ENCODE measurements around the gene RAPGEF6.

Gene RAPGEF6

GRCh38 chr5:131459216-131459615 lies 175.8 kb downstream of the RAPGEF6 start:
- peaks cover 53% of the 10 kb centered on the region for H3K36me3 ChIP-seq (ENCODE audit: insufficient read depth, low read length)

DNA sequence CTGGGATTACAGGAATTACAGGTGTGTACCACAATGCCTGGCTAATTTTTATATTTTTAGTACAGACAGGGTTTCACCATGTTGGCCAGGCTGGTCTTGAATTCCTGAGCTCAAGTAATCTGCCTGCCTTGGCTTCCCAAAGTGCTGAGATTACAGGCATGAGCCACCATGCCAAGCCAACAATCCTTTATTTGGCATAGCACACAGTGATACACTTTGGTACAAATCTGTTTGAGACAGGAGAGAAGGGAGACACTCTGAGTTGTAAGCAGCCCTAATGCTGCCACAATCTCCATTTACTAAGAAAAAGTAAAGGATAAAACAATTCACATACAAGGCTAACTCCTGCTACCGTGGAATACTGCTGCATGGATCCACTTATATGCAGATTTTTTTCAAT lies 177.8 kb downstream of the RAPGEF6 start:
- TF ChIP-seq CTCF (IDR thresholded peaks at IDR 0.05; ENCODE audit: borderline replicate concordance, extremely low read depth, low read length, poor library complexity, severe bottlenecking) = no peak
- TF ChIP-seq EZH2 (IDR thresholded peaks at IDR 0.05; ENCODE audit: borderline replicate concordance, low read depth, low read length, severe bottlenecking) = no peak
- ATAC-seq (ENCODE audit: insufficient read depth, low read depth) (no peak), DNase-seq (no peak)
- H3K36me3 ChIP-seq (ENCODE audit: insufficient read depth, low read length) = peaks cover 55% of the 10 kb centered on the region; the same call in 1 of the 2 replicates
- no peaks in the 10 kb centered on the region for H3K79me2 ChIP-seq (ENCODE audit: insufficient read depth, low read length)
- no peaks in the 10 kb centered on the region for H3K4me1 ChIP-seq (ENCODE audit: insufficient read depth, low read length)
- no peaks in the 10 kb centered on the region for H4K20me1 ChIP-seq (ENCODE audit: insufficient read depth, low read length)
- no peak overlapping the region for H2AFZ ChIP-seq (ENCODE audit: low read depth, low read length)
- no peaks in the 10 kb centered on the region for H3K27me3 ChIP-seq (ENCODE audit: insufficient read depth, low read length, poor library complexity)
- no peak overlapping the region for H3K9ac ChIP-seq (ENCODE audit: low read depth, low read length)
- H3K4me3 ChIP-seq (ENCODE audit: low read depth in 1 of 2, low read length in 2 of 2) = no peak overlapping the region
- no peak overlapping the region for H3K4me2 ChIP-seq (ENCODE audit: insufficient read depth, low read length)
- no peaks in the 10 kb centered on the region for H3K9me3 ChIP-seq (ENCODE audit: insufficient read depth, low read length, severe bottlenecking)
- H3K27ac ChIP-seq (ENCODE audit: low read length) = no peak overlapping the region

More at GRCh38 chr5:131459216-131459615, 175.8 kb downstream of the RAPGEF6 start:
- Histone ChIP-seq H3K27me3 (ENCODE audit: insufficient read depth, low read length, poor library complexity) (no peaks in the 10 kb centered on the region), H3K9me3 (ENCODE audit: insufficient read depth, low read length, severe bottlenecking) (no peaks in the 10 kb centered on the region), H3K4me2 (ENCODE audit: insufficient read depth, low read length) (no peak overlapping the region), H3K9ac (ENCODE audit: low read depth, low read length) (no peak overlapping the region), H3K27ac (ENCODE audit: low read length) (no peak overlapping the region), H3K79me2 (ENCODE audit: insufficient read depth, low read length) (no peaks in the 10 kb centered on the region), H4K20me1 (ENCODE audit: insufficient read depth, low read length) (no peaks in the 10 kb centered on the region), H2AFZ (ENCODE audit: low read depth, low read length) (no peak overlapping the region), H3K4me1 (ENCODE audit: insufficient read depth, low read length) (no peaks in the 10 kb centered on the region), H3K4me3 (ENCODE audit: low read depth in 1 of 2, low read length in 2 of 2) (no peak overlapping the region)
- DNase-seq = no peak
- ATAC-seq (ENCODE audit: insufficient read depth, low read depth) = no peak
- TF ChIP-seq CTCF (IDR thresholded peaks at IDR 0.05; ENCODE audit: borderline replicate concordance, extremely low read depth, low read length, poor library complexity, severe bottlenecking) (no peak), EZH2 (IDR thresholded peaks at IDR 0.05; ENCODE audit: borderline replicate concordance, low read depth, low read length, severe bottlenecking) (no peak)

GRCh38 chr5:131450941-131451340 lies 184.1 kb downstream of the RAPGEF6 start:
- Histone ChIP-seq H3K36me3 (ENCODE audit: insufficient read depth, low read length) (peaks cover 59% of the 10 kb centered on the region), H3K9ac (ENCODE audit: low read depth, low read length) (no peak overlapping the region), H3K27ac (ENCODE audit: low read length) (no peak overlapping the region), H3K4me3 (ENCODE audit: low read depth in 1 of 2, low read length in 2 of 2) (no peak overlapping the region), H2AFZ (ENCODE audit: low read depth, low read length) (no peak overlapping the region), H3K4me1 (ENCODE audit: insufficient read depth, low read length) (no peaks in the 10 kb centered on the region), H3K79me2 (ENCODE audit: insufficient read depth, low read length) (no peaks in the 10 kb centered on the region), H3K9me3 (ENCODE audit: insufficient read depth, low read length, severe bottlenecking) (no peaks in the 10 kb centered on the region), H4K20me1 (ENCODE audit: insufficient read depth, low read length) (no peaks in the 10 kb centered on the region), H3K4me2 (ENCODE audit: insufficient read depth, low read length) (no peak overlapping the region), H3K27me3 (ENCODE audit: insufficient read depth, low read length, poor library complexity) (no peaks in the 10 kb centered on the region)
- no peak for TF ChIP-seq CTCF (IDR thresholded peaks at IDR 0.05; ENCODE audit: borderline replicate concordance, extremely low read depth, low read length, poor library complexity, severe bottlenecking)
- no peak for TF ChIP-seq EZH2 (IDR thresholded peaks at IDR 0.05; ENCODE audit: borderline replicate concordance, low read depth, low read length, severe bottlenecking)
- no peak for DNase-seq
- no peak for ATAC-seq (ENCODE audit: insufficient read depth, low read depth)

DNA sequence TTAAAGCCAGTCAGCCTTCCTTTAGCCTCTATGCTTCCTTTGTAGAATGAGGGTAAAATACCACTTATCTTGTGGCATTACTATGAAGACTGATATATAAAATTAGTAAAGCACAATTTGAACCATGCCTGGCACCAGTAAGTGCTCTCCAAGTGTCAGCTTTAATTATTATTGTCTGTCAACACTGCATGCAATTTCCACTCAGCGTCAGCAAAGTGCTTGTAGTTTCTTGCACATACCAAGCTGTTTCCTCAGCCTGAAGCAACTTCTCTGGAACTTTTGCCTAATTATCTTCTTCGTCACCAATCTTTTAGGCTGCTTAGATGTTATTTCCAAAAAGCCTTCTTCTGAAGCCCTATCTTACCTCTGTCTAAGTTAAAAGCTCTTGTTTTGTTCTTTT lies 193.8 kb downstream of the RAPGEF6 start:
- no peak overlapping the region for H3K27ac ChIP-seq (ENCODE audit: low read length)
- DNase-seq (no peak), ATAC-seq (ENCODE audit: insufficient read depth, low read depth) (no peak)
- H3K79me2 ChIP-seq (ENCODE audit: insufficient read depth, low read length) = no peaks in the 10 kb centered on the region
- no peak overlapping the region for H3K4me2 ChIP-seq (ENCODE audit: insufficient read depth, low read length)
- no peak for TF ChIP-seq EZH2 (IDR thresholded peaks at IDR 0.05; ENCODE audit: borderline replicate concordance, low read depth, low read length, severe bottlenecking)
- TF ChIP-seq CTCF (IDR thresholded peaks at IDR 0.05; ENCODE audit: borderline replicate concordance, extremely low read depth, low read length, poor library complexity, severe bottlenecking) = no peak
- H4K20me1 ChIP-seq (ENCODE audit: insufficient read depth, low read length) = no peaks in the 10 kb centered on the region
- H3K9me3 ChIP-seq (ENCODE audit: insufficient read depth, low read length, severe bottlenecking) = no peaks in the 10 kb centered on the region
- H3K36me3 ChIP-seq (ENCODE audit: insufficient read depth, low read length) = peaks cover 82% of the 10 kb centered on the region
- H3K9ac ChIP-seq (ENCODE audit: low read depth, low read length) = no peak overlapping the region
- H2AFZ ChIP-seq (ENCODE audit: low read depth, low read length) = no peak overlapping the region
- no peaks in the 10 kb centered on the region for H3K27me3 ChIP-seq (ENCODE audit: insufficient read depth, low read length, poor library complexity)
- no peaks in the 10 kb centered on the region for H3K4me1 ChIP-seq (ENCODE audit: insufficient read depth, low read length)
- H3K4me3 ChIP-seq (ENCODE audit: low read depth in 1 of 2, low read length in 2 of 2) = no peak overlapping the region

All from DND-41 (cell line).